HL-60 (cell line): Measurements from ENCODE around the gene PELI1.

ENCODE experiments used
- DNase-seq, 2 experiments: peaks; one replicate each; pipeline ENCODE4 v3.0.0-alpha.2; 2010 to 2020; ENCODE audit warnings: low read depth in 1 of 2, low spot score in 1 of 2
- H3K27ac ChIP-seq: fragments of 250-450 bp; sonication (Bioruptor Pico); replicated peaks from 2 replicates; pipeline ENCODE4 v1.5.1; 2020; ENCODE audit warnings: mild to moderate bottlenecking, moderate library complexity
- H3K27me3 ChIP-seq: fragments of 250-450 bp; sonication (Bioruptor Pico); 2 replicates; pipeline ENCODE4 v1.5.1; 2021; ENCODE audit warnings: mild to moderate bottlenecking, moderate library complexity; ENCODE audit not compliant: insufficient read depth, poor library complexity, severe bottlenecking
- H3K4me3 ChIP-seq: replicated peaks from 2 replicates; pipeline ENCODE4 v1.5.1; 2011; ENCODE audit warnings: mild to moderate bottlenecking, control low read depth, low read length; ENCODE audit not compliant: insufficient read depth
- GABPA ChIP-seq: IDR thresholded peaks from 2 replicates; pipeline ENCODE4 v1.6.1; 2012; ENCODE audit warnings: low read depth
- POLR2AphosphoS5 ChIP-seq: IDR thresholded peaks from 2 replicates; pipeline ENCODE4 v1.6.1; 2012; ENCODE audit warnings: low read depth
- SPI1 ChIP-seq: IDR thresholded peaks from 2 replicates; pipeline ENCODE4 v1.6.1; 2012; ENCODE audit warnings: low read depth, mild to moderate bottlenecking, borderline replicate concordance
- TF ChIP-seq, protein P1 (sequence below): IDR thresholded peaks from 2 replicates; pipeline ENCODE4 v1.6.1; 2012; ENCODE audit warnings: low read depth; ENCODE audit not compliant: insufficient replicate concordance
- TF ChIP-seq, protein P2 (sequence below): IDR thresholded peaks from one replicate; pipeline ENCODE4 v1.5.1; 2011; ENCODE audit warnings: low read length, control low read depth, inconsistent platforms; ENCODE audit not compliant: insufficient read depth

Gene PELI1

DNA sequence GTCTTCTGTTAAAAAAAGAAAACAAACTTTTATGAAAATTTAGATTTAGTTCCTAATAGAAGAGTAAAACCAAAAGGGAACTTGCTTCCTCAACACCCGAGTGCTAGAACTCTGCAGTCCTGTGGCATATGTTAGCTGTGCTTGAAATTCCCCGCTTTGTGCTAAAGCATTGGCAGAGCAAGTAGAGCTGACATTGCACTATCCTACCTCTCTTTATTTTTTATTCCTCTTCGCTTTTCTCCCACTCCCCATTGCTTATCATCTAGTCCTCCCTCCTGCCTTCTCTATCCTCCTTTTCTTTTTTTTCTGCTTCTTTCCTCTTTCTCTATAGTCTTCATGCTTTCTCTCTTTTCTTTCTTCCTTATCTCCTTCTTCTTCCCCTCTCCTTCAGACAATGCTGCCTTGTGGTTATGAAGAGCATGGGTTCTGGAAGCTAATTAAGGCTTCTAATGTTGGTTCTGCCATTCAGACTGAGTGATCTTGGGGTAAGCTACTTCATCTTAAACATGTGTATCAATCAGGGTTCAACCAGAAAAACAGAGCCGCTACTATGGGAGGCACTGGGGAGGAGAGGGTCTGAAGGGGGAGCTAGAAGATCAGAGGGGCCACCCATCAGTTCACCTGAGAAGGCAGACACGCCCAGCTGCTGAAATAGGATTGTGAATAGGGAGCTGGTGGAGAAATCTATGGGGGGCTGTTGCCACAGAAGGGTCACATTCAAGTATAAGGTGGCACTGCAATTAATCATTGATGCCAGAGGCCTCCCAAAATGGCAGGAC is 31.4 kb upstream of the PELI1 start:
- TF ChIP-seq, protein P1, sequence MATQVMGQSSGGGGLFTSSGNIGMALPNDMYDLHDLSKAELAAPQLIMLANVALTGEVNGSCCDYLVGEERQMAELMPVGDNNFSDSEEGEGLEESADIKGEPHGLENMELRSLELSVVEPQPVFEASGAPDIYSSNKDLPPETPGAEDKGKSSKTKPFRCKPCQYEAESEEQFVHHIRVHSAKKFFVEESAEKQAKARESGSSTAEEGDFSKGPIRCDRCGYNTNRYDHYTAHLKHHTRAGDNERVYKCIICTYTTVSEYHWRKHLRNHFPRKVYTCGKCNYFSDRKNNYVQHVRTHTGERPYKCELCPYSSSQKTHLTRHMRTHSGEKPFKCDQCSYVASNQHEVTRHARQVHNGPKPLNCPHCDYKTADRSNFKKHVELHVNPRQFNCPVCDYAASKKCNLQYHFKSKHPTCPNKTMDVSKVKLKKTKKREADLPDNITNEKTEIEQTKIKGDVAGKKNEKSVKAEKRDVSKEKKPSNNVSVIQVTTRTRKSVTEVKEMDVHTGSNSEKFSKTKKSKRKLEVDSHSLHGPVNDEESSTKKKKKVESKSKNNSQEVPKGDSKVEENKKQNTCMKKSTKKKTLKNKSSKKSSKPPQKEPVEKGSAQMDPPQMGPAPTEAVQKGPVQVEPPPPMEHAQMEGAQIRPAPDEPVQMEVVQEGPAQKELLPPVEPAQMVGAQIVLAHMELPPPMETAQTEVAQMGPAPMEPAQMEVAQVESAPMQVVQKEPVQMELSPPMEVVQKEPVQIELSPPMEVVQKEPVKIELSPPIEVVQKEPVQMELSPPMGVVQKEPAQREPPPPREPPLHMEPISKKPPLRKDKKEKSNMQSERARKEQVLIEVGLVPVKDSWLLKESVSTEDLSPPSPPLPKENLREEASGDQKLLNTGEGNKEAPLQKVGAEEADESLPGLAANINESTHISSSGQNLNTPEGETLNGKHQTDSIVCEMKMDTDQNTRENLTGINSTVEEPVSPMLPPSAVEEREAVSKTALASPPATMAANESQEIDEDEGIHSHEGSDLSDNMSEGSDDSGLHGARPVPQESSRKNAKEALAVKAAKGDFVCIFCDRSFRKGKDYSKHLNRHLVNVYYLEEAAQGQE, result no peak
- TF ChIP-seq, protein P2, sequence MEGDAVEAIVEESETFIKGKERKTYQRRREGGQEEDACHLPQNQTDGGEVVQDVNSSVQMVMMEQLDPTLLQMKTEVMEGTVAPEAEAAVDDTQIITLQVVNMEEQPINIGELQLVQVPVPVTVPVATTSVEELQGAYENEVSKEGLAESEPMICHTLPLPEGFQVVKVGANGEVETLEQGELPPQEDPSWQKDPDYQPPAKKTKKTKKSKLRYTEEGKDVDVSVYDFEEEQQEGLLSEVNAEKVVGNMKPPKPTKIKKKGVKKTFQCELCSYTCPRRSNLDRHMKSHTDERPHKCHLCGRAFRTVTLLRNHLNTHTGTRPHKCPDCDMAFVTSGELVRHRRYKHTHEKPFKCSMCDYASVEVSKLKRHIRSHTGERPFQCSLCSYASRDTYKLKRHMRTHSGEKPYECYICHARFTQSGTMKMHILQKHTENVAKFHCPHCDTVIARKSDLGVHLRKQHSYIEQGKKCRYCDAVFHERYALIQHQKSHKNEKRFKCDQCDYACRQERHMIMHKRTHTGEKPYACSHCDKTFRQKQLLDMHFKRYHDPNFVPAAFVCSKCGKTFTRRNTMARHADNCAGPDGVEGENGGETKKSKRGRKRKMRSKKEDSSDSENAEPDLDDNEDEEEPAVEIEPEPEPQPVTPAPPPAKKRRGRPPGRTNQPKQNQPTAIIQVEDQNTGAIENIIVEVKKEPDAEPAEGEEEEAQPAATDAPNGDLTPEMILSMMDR, result no peak
- no peak for TF ChIP-seq GABPA
- TF ChIP-seq POLR2AphosphoS5, result no peak
- no peak for TF ChIP-seq SPI1
- DNase-seq, result no peak
- H3K4me3 ChIP-seq, result no peak overlapping the region

DNA sequence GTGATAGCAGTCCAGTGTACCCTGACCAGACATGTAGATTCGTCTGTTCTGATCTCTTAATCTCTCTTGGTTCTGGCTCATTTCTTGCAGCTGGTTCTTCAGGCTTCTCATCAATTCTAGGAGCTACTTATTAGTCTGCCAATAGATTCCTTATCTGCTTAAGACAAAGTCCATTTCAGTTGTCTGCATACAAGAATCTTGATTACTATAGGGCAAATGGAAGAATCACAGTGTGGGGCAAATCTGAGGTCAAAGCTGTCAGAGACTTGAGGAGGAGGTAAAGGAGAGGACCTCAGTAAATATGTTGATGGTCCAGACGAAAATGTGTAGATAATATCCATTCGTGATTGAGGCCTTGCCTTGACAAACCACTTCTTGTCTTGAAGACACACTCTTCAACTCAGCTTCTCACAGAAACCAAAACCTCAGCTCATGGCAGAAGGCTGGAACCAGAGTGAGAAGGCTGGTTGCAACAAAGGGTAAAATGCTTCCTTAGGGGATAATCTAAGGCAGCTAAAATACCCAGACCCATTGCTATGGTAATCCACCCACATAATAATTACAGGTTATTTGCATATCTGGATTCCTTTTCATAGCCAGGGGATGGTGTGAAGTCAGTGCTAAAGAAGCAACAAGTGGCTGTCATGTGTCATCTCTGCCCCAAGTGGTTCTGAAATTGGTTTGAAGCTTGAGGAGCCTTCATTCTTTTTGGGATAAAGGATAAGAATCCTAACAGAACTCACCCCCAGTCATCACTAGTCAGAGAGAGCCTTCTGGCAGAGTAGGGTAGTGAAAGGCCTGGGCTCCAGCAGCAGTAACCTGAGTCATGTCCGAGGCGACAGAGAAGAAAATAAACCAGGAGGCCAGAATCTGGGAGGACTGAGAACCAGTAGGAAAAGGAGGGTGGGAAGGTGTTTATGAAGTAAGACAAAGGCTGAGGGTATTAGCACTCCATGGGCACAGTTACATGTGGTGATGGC is 29.2 kb upstream of the PELI1 start:
- no peak for DNase-seq
- Histone ChIP-seq H3K4me3 (no peak overlapping the region), H3K27ac (no peak overlapping the region), H3K27me3 (no peaks in the 10 kb centered on the region)
- TF ChIP-seq, protein P1, result no peak
- TF ChIP-seq POLR2AphosphoS5 (no peak), SPI1 (no peak), GABPA (no peak)
- TF ChIP-seq, protein P2, result no peak

More for the DNA sequence above, 31.4 kb upstream of the PELI1 start:
- Histone ChIP-seq H3K27ac (no peak overlapping the region), H3K27me3 (no peaks in the 10 kb centered on the region)

DNA sequence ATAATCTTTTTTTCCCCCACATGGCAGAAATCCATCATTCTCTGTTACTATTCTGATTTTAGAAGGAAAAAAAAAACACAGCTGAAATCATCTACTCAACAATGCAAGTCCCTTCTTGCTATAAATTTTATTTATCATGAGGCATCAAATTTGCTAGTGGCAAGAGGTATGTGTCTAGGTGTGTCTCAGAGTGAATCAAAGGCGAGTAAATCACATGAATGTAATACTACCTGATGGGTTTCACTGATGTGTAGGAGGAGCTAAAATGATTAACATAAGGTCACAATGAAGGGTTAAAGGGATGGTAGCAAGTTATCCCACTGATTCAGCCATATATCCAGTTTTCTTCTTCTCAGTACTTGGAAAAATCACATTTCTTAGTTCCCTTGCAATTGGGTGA is 24.5 kb upstream of the PELI1 start:
- no peak overlapping the region for H3K27ac ChIP-seq
- no peak for TF ChIP-seq SPI1
- TF ChIP-seq, protein P1, result no peak
- no peak for TF ChIP-seq POLR2AphosphoS5
- TF ChIP-seq GABPA, result no peak
- TF ChIP-seq, protein P2, result no peak
- no peaks in the 10 kb centered on the region for H3K27me3 ChIP-seq

More for the DNA sequence above, 24.5 kb upstream of the PELI1 start:
- H3K4me3 ChIP-seq, result no peak overlapping the region
- DNase-seq, result no peak
